Activated T-helper 17 cell treated with anti-CD3 and anti-CD28 coated beads, Interleukin-2, amount 50 U/mL, for 72 hours (primary cell): ENCODE measurements around the gene TNNT3. TPM values are rescaled to one million over a fixed set of nuclear protein-coding genes. Genes with fewer than 3 reads are reported as not detected.

Source experiments
- ATAC-seq: fragments of 150-1000 bp; cut with Tn5 transposase; replicated peaks from 2 replicates; pipeline ENCODE4 v1.10.0; 2021; ENCODE audit warnings: mild to moderate bottlenecking, moderate library complexity
- H3K27ac Mint-ChIP-seq: one replicate; pipeline ENCODE4 v1.8.0; 2022; ENCODE audit warnings: mixed read lengths
- H3K27me3 Mint-ChIP-seq: one replicate; pipeline ENCODE4 v1.8.0; 2022; ENCODE audit warnings: mixed read lengths
- H3K36me3 Mint-ChIP-seq: one replicate; pipeline ENCODE4 v1.8.0; 2022; ENCODE audit warnings: low read depth, mild to moderate bottlenecking, mixed read lengths
- H3K4me1 Mint-ChIP-seq: one replicate; pipeline ENCODE4 v1.8.0; 2022; ENCODE audit warnings: mixed read lengths
- H3K4me3 Mint-ChIP-seq: one replicate; pipeline ENCODE4 v1.8.0; 2022; ENCODE audit warnings: mild to moderate bottlenecking, mixed read lengths
- H3K9me3 Mint-ChIP-seq: one replicate; pipeline ENCODE4 v1.8.0; 2022; ENCODE audit warnings: mixed read lengths
- total RNA-seq, 2 donors: library from RNA; stranded (reverse); gene quantifications; one replicate each; pipeline ENCODE4 v1.2.3, GENCODE V29; 2022

Gene TNNT3
- total RNA-seq, 2 donors from 2014 or later: 2.1 to 26.2 TPM

DNA sequence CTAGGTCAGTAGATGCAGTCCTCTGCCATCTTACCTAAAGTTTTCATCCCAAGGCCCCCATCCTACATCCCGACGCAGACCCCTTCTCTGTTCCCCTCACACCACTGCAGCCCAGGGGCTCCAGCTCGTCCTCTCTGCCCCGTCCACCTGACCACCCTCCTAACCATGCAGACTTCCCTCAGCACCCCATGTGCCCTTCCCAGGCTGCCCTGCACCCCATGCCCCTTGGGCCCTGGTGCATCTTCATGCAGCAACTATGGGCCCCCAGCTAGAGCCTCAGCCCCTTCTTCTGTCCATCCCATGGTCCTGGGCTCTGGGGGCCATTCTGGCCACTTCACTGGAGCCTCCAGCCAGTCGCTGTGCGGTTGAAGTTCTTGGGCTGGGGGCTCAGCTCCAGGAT, 30.7 kb upstream of the TNNT3 start:
- Mint-ChIP-seq H3K27ac (peak overlapping the region; percentile 83), H3K27me3 (no peaks in the 10 kb centered on the region), H3K9me3 (no peaks in the 10 kb centered on the region), H3K4me3 (peak overlapping the region; percentile 74), H3K36me3 (peaks cover 21% of the 10 kb centered on the region), H3K4me1 (peaks cover 20% of the 10 kb centered on the region)
- peak; percentile 9 for ATAC-seq

DNA sequence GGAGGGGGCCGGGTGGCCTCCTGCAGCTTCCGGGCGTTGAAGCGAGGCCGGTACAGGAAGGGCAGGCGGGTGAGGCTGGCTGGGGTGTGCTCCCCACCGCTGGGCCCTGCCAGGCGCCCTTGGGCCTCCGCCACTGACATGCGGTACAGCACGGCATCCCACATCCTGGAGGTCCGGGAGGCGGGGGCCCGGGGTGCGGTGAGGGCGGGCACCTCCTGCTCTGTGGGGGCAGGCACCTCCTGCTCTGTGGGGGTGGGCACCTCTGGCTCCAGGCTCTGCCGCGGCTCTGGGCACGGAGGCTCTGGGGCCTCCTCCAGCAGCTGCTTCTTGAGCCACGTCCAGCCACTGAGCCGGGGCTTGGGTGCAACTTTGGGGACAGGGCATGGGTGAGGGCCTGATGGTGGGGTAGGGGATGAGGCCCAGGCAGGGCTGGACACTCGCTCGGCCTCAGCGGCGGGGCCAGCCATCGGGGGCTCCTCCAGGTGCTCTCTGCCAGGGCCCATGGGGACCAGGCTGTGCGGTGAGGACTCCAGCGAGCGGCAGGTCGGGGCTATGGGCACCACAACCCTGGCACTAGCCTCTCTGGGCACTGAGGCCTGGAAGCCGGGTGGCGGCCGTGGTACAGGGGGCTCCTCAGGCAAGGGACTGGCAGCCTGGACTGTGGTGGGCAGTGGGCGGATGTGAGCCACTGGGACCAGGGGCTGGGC, 30.1 kb upstream of the TNNT3 start:
- H3K27me3 Mint-ChIP-seq: no peaks in the 10 kb centered on the region
- peaks cover 22% of the 10 kb centered on the region for H3K36me3 Mint-ChIP-seq
- H3K27ac Mint-ChIP-seq: peak overlapping the region; percentile 83
- peak; percentile 74 for ATAC-seq
- peaks cover 21% of the 10 kb centered on the region for H3K4me1 Mint-ChIP-seq
- peak overlapping the region; percentile 74 for H3K4me3 Mint-ChIP-seq
- H3K9me3 Mint-ChIP-seq: no peaks in the 10 kb centered on the region

DNA sequence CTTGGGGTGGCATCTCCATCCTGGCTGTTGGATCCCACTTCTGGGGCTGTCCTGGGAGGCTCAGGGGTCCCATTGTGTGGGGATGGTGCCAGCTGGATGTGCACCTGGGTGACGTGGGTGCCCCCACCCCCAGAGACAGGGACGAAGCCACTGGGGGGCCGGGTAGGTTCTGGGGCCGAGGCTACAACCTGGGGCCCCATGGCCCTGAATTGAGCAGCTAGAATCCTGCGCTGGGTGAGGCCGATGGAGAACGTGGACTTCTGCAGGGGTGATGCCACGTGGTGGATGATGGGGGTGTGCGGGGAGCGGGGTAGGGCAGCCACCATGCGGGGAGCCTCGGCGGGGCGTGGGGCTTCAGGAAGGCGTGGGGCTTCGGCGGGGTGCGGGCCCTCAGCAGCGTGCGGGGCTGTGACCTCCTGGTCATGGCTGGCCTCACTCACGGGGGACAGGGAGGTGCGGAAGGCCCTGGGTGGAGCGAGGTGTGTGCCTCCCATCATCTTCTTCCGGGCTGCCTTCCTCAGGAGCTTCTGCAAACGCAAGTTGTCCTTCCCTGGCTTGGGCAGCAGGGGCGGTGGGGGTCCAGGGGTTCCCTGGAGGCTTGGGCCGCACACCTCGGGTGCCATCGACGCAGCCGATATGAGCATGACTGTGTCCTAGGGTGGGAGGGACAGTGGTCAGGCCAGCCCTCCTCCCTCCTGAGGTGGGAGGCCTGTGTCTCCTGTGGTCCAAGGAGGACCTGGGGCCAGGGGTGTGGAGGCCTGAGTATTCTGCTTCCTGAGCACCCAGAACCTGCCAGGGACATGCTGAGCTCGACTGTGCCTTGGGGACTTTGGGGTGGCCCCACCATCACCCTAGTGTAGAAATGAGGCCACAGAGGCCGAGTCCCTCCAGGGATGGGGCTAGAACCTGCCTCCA, 29.3 kb upstream of the TNNT3 start:
- Mint-ChIP-seq H3K27me3 (no peaks in the 10 kb centered on the region), H3K27ac (peak overlapping the region; percentile 26), H3K36me3 (peaks cover 22% of the 10 kb centered on the region), H3K4me1 (peaks cover 21% of the 10 kb centered on the region), H3K4me3 (peak overlapping the region; percentile 74), H3K9me3 (no peaks in the 10 kb centered on the region)
- ATAC-seq: peak; percentile 2

DNA sequence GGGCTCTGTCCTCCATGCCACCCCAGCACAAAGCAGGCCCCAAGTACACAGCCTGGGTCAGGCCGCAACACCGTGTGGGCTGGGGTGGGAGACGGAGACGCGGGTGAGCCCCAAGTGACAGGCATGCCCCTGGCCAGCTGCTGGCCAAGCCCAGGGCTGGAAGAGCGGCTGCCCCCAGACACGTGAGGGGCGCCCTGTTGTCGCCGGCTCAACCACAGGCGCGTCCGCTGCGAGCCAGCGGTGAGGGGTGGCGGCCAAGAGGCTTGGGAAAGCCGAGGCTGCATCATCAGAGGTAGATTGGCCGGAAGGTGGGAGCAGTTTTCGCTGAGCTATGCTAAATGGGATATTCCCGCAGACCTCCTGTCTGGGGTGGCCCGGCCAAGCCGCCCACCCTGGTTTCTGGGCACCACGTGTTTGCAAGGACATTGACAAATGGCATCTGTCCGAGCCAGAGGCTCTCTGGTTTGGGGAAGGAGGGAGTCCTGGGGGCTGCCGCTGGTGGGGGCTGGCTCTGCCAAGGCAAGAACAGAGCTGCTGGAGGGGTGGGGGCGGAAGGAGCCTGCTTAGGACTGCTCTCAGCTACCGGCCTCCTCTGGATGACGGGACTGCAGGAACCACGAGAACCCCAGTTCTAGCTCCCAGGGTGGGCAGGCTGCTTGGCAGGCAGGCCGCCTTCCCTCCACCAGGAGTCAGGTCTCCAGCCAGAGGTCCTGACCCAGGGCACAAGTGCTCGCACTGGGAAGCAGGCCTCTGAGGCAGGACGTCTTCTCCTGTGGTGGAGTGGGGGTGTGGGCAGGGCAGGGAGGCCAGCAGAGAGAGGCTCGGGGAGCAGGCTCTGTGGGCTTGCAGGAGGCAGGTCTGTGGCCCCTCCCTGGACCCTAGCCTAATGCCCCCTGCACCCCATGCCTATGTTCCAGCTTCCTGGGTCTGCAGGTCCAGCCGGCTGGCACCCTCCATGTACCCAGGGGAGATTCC, 28.4 kb upstream of the TNNT3 start:
- no peak overlapping the region for H3K27ac Mint-ChIP-seq
- H3K4me3 Mint-ChIP-seq: peak overlapping the region; percentile 74
- peaks cover 22% of the 10 kb centered on the region for H3K36me3 Mint-ChIP-seq
- H3K9me3 Mint-ChIP-seq: no peaks in the 10 kb centered on the region
- H3K4me1 Mint-ChIP-seq: peaks cover 21% of the 10 kb centered on the region
- H3K27me3 Mint-ChIP-seq: no peaks in the 10 kb centered on the region
- ATAC-seq: no peak

DNA sequence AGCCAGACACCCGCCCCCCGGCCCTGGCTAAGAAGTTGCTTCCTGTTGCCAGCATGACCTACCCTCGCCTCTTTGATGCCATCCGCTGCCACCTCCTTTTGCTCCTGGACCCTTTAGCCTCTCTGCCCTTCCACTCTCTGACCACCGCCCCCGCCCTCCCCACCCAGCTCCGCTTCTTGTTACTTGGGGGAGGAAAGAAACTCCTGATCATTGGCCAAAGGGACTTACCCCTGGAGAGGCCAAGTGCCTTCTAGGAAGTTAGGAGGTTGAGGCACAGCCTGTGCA, 27.7 kb upstream of the TNNT3 start, which contains the start of gene PRR33:
TSS of gene PRR33 (minus strand) at position 65 of the 285 bp plus-strand sequence. CDS start 1,311 bp downstream, outside the sequence.
- Mint-ChIP-seq H3K4me3 (peak within 1 kb of the TSS; percentile 74), H3K9me3 (no peaks in the 10 kb centered on the region), H3K4me1 (peaks cover 21% of the 10 kb centered on the region), H3K27me3 (no peaks in the 10 kb centered on the region), H3K36me3 (peaks cover 22% of the 10 kb centered on the region), H3K27ac (peak within 1 kb of the TSS; percentile 43)
- no peak for ATAC-seq

DNA sequence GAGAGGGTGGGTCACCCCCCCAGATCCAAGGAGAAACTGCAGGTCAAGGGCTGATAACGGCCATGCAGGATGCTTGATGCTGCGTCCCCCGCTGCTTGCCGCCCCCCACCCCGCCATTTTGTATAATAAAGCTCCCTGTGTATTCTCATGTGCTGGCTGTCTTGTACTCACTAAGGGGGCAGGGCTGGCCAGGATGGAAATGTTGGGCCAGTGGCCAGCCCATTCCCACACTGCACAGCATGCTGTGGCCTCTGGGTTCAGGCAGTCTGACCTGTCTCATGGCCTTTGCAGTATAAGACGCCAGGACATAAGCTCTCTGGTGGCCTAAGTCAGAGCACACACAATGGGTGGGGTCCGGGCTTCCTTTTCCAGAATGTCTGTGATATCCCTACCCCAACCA, 27.4 kb upstream of the TNNT3 start:
- no peak for ATAC-seq
- Mint-ChIP-seq H3K4me1 (peaks cover 21% of the 10 kb centered on the region), H3K27ac (peak overlapping the region; percentile 43)

DNA sequence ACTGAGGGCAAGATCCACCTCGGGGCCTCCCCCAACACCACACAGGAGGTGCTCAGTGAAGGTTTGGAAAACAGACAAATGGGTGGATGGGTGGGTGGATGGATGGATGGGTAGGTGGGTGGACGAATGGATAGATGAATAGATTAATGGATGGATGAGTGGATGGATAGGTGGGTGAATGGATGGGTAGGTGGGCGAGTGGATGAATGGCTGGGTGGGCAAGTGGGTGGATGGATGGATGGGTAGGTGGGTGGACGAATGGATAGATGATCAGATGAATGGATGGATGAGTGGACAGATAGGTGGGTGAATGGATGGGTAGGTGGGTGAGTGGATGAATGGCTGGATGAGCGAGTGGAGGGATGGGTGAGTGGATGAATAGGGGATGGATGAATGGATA, 26.9 kb upstream of the TNNT3 start:
- no peak for ATAC-seq
- Mint-ChIP-seq H3K27ac (peak overlapping the region; percentile 43), H3K4me3 (no peak overlapping the region), H3K27me3 (peaks cover 1% of the 10 kb centered on the region), H3K4me1 (peaks cover 21% of the 10 kb centered on the region), H3K9me3 (no peaks in the 10 kb centered on the region), H3K36me3 (peaks cover 22% of the 10 kb centered on the region)

More for the DNA sequence above, 27.4 kb upstream of the TNNT3 start:
- Mint-ChIP-seq H3K4me3 (no peak overlapping the region), H3K9me3 (no peaks in the 10 kb centered on the region), H3K36me3 (peaks cover 22% of the 10 kb centered on the region), H3K27me3 (no peaks in the 10 kb centered on the region)

DNA sequence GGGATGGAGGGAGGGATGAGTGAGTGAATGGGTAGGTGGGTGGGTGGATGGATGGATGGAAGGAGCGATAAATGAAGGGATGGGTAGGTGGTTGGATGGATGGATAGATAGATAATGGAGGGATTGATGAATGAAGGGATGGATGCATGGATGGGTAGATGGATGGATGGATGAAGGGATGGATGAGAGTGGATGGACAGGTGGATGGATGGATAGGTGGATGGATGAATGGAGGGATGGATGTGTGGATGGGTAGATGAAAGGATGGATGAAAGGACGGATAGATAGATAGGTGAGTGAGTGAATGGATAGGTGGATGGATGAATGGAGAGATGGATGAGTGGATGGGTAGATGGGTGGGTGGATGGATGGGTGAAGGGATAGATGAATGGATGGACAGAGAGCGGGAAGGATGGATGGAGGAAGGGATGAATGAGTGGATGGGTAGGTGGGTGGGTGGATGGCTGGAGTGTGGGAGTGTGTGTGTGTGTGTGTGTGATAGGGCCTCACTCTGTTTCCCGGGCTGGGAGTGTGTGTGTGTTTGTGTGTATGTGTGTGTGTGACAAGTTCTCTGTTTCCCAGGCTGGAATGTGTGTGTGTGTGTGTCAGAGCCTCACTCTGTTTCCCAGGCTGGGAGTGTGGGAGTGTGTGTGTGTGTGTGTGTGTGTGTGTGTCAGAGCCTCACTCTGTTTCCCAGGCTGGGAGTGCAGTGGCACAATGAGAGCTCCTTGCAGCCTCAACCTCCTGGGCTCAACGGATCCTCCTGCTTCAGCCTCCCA, 25.7 kb upstream of the TNNT3 start:
- H3K36me3 Mint-ChIP-seq: peaks cover 22% of the 10 kb centered on the region
- no peak overlapping the region for H3K4me3 Mint-ChIP-seq
- peaks cover 6% of the 10 kb centered on the region for H3K27me3 Mint-ChIP-seq
- H3K4me1 Mint-ChIP-seq: peaks cover 16% of the 10 kb centered on the region
- no peaks in the 10 kb centered on the region for H3K9me3 Mint-ChIP-seq
- no peak for ATAC-seq
- peak overlapping the region; percentile 43 for H3K27ac Mint-ChIP-seq

DNA sequence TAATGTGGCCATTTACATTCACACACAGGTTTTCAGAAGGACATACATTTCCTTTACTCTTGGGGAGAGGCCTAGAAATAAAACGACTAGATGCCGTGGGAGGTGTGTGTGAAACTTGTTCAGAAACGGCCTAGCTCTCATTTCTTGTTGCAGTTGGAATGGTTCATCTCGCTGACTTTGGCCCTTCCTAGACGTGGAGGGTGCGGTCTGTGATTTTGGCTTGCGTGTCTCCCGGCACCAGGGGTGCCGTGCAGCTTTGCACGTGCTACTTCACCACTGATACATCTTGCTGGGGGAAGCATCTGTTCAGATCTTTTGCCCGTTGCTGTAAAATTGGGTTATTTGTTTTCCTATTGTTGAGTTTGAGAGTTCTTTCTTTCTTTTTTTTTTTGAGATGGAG, 24.7 kb upstream of the TNNT3 start:
- no peaks in the 10 kb centered on the region for H3K9me3 Mint-ChIP-seq
- no peak for ATAC-seq
- H3K27me3 Mint-ChIP-seq: peaks cover 6% of the 10 kb centered on the region
- H3K36me3 Mint-ChIP-seq: peaks cover 22% of the 10 kb centered on the region
- H3K4me1 Mint-ChIP-seq: peaks cover 13% of the 10 kb centered on the region
- H3K4me3 Mint-ChIP-seq: no peak overlapping the region
- H3K27ac Mint-ChIP-seq: no peak overlapping the region

DNA sequence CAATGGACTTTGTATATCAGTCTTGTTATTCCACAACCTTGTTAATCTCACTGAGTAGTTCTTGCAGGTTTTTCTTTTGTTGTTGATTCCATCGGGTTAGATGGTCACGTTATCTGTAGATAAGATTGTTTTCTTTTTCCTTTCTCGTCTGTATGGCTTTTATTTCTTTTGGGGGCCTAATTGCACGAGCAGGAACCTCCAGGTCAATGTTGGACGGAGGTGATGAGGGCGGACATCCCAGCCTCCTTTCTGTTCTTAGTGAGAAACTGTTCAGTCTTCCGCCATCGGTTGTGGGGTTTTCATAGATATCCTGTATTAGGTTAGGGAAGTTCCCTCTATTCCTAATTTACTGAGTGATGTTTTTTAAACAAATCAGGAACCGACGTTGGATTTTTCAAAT, 23.0 kb upstream of the TNNT3 start:
- no peak for ATAC-seq
- Mint-ChIP-seq H3K4me1 (peaks cover 13% of the 10 kb centered on the region), H3K9me3 (no peaks in the 10 kb centered on the region), H3K27ac (no peak overlapping the region), H3K36me3 (peaks cover 13% of the 10 kb centered on the region), H3K27me3 (peaks cover 6% of the 10 kb centered on the region), H3K4me3 (no peak overlapping the region)

DNA sequence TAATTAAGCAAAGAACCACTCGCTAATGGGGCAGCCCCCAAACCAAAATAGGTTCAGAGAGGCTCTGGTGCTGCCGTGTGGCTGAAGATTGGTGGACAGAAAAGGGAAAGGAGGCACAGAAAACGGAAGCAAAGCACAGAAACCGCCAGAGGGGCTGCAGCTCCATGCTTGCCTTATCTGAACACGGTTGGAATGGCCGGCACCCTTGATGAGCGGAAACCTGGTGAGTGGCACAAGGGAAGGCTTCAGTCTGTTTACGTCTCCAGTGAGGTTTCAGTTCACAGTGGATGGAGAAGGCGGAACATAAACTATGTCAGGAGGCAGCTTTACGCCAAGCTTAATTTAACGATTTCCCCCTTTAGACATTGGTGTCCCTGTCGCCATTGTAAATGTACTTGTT, 22.6 kb upstream of the TNNT3 start:
- Mint-ChIP-seq H3K4me1 (peaks cover 13% of the 10 kb centered on the region), H3K36me3 (peaks cover 12% of the 10 kb centered on the region), H3K9me3 (no peaks in the 10 kb centered on the region), H3K27me3 (peaks cover 6% of the 10 kb centered on the region), H3K27ac (no peak overlapping the region), H3K4me3 (no peak overlapping the region)
- ATAC-seq: no peak

DNA sequence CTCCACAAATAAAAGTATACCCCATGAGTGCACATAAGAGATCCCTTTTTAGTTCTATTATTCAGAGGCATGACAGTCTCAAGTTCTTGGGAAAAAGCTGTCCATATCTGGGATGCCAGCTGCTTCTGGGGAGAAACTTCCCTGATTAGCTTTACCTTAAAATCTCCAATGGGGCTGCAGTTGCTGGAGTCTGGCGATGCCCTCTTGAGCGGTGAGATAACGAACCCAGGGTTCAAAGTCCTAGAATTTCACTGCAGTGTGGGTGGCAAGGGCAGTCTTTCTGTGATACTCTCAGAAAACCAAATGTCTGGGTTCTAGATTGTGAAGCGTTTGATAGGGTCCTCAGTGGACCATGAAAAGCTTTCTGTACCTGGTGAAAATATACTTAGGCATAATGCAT, 20.4 kb upstream of the TNNT3 start:
- Mint-ChIP-seq H3K27me3 (peaks cover 6% of the 10 kb centered on the region), H3K9me3 (no peaks in the 10 kb centered on the region), H3K27ac (no peak overlapping the region), H3K4me3 (no peak overlapping the region), H3K36me3 (no peaks in the 10 kb centered on the region), H3K4me1 (no peaks in the 10 kb centered on the region)
- no peak for ATAC-seq

DNA sequence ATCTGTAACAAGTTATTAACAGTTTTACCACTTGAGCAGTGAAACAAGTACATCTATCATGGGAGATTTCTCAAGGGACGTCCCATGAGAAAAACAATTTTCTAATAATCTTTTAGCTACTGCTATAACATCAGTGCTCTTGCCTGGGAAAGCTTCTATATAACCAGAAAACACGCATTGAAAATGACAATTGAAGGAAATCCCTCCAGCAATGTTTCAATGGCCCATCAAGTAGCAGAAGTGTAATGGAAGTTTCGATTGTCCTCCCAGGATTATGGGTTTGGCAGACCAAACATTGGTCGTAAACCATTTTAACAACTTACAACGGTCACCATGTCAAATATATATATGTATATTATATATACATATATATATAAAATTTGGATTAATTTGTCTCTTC, 19.8 kb upstream of the TNNT3 start:
- no peak for ATAC-seq
- no peak overlapping the region for H3K4me3 Mint-ChIP-seq

More for the DNA sequence above, 19.8 kb upstream of the TNNT3 start:
- Mint-ChIP-seq H3K9me3 (no peaks in the 10 kb centered on the region), H3K36me3 (no peaks in the 10 kb centered on the region), H3K4me1 (no peaks in the 10 kb centered on the region), H3K27ac (no peak overlapping the region), H3K27me3 (peaks cover 6% of the 10 kb centered on the region)
